HG03159 (cell line): ENCODE data around the gene NRXN3.

Experiments
- ATAC-seq: cut with Tn5 transposase; IDR thresholded peaks from one replicate; pipeline ENCODE4 v1.9.1; 2021; ENCODE audit warnings: mild to moderate bottlenecking, moderate library complexity; ENCODE audit not compliant: unreplicated experiment

Gene NRXN3

GRCh38 chr14:78863143-78863542, 693.0 kb downstream of the NRXN3 start:
- no peak for ATAC-seq

- no peak for ATAC-seq
These were observed 702.7 kb downstream of the NRXN3 start for GRCh38 chr14:78872837-78873236.

- ATAC-seq: no peak
These were observed 703.4 kb downstream of the NRXN3 start for GRCh38 chr14:78873581-78873980.

- ATAC-seq: no peak
These were observed 704.9 kb downstream of the NRXN3 start for GRCh38 chr14:78875049-78875448.

- no peak for ATAC-seq
These were observed 715.7 kb downstream of the NRXN3 start for GRCh38 chr14:78885884-78886283.

- no peak for ATAC-seq
These were observed 727.3 kb downstream of the NRXN3 start for GRCh38 chr14:78897443-78897842.

GRCh38 chr14:78902010-78902623, 731.9 kb downstream of the NRXN3 start:
- ATAC-seq: no peak

GRCh38 chr14:78904094-78904493, 733.9 kb downstream of the NRXN3 start:
- no peak for ATAC-seq

- no peak for ATAC-seq
These were observed 747.3 kb downstream of the NRXN3 start for GRCh38 chr14:78917462-78917861.

GRCh38 chr14:78921856-78922255, 751.7 kb downstream of the NRXN3 start:
- ATAC-seq: no peak

GRCh38 chr14:78927261-78927660, 757.1 kb downstream of the NRXN3 start:
- no peak for ATAC-seq

- ATAC-seq: no peak
These were observed 763.0 kb downstream of the NRXN3 start for GRCh38 chr14:78933166-78933565.

- no peak for ATAC-seq
These were observed 763.9 kb downstream of the NRXN3 start for GRCh38 chr14:78933948-78934524.

- ATAC-seq: no peak
These were observed 776.8 kb downstream of the NRXN3 start for GRCh38 chr14:78946949-78947348.

GRCh38 chr14:78947681-78948080, 777.5 kb downstream of the NRXN3 start:
- no peak for ATAC-seq

- ATAC-seq: no peak
These were observed 780.5 kb downstream of the NRXN3 start for GRCh38 chr14:78950649-78951048.

- no peak for ATAC-seq
These were observed 781.4 kb downstream of the NRXN3 start for GRCh38 chr14:78951602-78952001.

- ATAC-seq: peak; percentile 94
These were observed 789.6 kb downstream of the NRXN3 start for GRCh38 chr14:78959674-78960264.

- no peak for ATAC-seq
These were observed 797.1 kb downstream of the NRXN3 start for GRCh38 chr14:78967111-78967809.

- ATAC-seq: no peak
These were observed 798.1 kb downstream of the NRXN3 start for GRCh38 chr14:78968265-78968664.

GRCh38 chr14:78970677-78971076, 800.5 kb downstream of the NRXN3 start:
- ATAC-seq: no peak

GRCh38 chr14:78972440-78972839, 802.3 kb downstream of the NRXN3 start:
- ATAC-seq: no peak
